Activated CD8-positive, alpha-beta memory T cell treated with anti-CD3 and anti-CD28 coated beads, Interleukin-2, amount 50 U/mL, for 48 hours (primary cell): ENCODE measurements around the gene PDSS2.
"Not testable (repeated sequence)": the region's sequence is repeated elsewhere in the genome, so short reads cannot be mapped to it uniquely, and the experiment has no call there.

Source experiments
- DNase-seq: peaks from one replicate; pipeline ENCODE4 v3.0.0-alpha.2; 2020

The PDSS2 gene

DNA sequence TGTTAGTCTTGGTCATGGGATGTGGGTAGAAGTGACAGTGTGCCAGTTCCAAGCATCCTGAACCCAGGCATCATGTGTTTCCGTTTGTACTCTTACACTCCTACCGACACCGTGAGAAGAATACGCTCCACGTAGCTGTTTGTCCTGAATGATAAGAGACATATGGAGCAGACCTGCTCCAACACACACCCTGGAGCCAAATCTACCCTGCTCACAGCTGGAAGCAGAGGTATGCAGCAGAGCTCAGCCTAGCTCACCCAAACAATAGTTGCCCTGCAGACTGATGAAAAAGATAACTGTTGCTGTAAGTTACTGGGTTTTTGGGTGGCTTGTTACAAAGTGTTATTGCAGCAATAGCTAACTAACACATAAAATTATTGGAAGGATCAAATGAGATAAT lies 14.3 kb upstream of the PDSS2 start:
- DNase-seq = no peak

DNA sequence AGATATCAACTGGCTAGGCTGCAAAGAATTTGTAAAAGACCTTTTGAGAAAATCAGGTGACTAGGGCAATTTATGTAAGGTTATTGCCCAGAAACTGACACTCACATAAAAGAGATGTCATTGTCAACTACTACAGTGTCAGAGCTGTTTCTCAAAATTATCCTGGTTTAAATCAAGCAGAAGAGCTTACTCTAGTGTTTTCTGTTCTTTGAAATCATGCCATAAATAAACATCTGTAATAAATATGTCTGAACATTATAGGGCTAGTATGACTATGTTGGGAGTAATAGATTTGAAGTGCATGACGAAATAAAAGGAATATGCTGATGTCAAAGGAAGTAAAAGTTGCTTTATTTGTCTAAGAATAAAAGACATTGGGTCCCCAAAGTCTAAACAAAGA lies 11.0 kb upstream of the PDSS2 start:
- DNase-seq = no peak

DNA sequence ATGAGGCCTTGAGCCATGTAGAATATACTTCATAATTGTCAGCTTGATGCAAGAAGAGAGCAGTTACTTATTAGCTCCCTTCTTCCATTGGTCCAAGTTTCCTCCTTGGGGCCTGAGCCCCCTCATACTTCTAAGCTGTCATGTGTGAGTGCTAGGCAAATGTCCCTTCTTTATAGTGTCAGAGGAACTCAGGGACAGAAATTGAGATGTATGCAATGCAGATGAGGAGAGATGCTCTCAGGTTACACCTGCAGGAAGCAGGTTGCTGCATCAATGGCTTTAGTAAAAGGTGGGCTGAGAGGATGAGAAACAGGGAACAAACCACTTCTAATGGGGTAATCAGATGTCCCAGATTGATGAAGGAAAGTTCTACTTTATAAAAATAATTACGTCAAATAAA lies 6.7 kb upstream of the PDSS2 start:
- DNase-seq = no peak

DNA sequence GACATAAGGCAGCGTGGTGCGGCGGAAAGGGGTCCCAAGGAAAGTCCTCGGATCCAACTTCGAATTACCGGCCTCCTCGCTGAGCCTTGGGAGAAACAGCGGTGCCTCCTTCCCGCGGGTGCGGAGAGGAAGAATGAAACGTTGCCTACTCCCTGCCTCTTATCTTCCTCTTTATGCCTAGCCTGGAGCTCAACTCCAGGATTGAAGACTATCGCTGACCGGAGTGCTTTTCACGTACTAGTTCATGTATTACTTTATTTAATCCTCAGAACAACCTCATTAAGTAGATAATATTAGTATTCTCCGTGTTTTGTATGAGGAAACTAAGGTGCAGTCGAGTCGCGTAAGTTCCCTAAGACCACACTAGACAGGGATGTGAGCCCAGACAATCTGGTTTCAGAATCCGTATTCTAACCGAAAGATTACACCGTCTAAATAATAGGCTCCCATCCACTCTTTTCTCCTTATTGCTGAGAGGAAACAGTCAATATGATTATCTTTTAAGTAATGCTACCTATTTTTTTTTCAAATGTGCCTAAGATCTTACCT lies 793 bp upstream of the PDSS2 start:
- no peak for DNase-seq

DNA sequence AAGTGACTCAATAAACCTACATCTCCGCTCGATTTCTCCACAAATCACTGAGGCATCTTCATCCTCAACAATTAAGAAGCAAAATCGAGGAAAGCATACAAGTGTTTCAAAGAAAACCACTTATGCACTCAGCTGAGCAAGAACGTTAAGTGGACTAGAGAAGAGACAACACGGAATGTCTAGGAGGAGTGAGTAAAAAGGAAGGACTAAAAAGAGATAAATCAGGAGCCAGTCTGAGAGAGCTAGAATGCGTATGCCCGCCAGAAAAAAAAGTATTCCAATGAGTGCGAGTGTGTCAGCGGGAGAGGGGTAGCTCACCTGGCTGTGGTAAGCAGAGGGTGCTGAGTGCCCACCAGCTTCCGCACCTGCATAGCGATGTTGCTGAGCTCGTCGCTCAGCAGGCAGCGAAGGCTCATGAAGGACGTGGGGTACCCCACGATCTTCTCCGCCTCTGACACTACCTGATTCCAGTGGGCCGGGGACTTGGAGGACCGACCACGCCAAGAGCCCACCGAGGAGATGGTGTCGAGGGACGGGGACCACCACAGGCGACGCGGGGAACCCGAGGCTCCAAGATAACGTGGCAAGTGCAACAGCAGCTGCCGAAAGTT lies 587 bp downstream of the PDSS2 start:
- DNase-seq = no peak

DNA sequence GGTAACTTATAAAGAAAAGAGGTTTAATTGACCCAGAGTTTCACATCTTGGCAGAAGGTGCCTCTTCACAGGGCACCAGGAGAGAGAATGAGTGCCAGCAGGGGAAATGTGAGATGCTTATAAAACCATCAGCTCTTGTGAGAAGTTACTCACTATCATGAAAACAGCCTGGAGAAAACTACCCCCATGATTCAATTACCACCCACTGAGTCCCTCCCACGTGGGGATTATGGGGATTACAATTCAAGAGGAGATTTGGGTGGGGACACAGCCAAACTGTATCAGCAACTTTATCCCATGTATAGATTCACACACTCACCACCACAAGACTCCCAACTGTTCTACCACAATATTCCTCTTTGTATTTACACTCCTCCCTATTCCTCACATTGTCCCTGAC lies 10.6 kb downstream of the PDSS2 start:
- DNase-seq = no peak

DNA sequence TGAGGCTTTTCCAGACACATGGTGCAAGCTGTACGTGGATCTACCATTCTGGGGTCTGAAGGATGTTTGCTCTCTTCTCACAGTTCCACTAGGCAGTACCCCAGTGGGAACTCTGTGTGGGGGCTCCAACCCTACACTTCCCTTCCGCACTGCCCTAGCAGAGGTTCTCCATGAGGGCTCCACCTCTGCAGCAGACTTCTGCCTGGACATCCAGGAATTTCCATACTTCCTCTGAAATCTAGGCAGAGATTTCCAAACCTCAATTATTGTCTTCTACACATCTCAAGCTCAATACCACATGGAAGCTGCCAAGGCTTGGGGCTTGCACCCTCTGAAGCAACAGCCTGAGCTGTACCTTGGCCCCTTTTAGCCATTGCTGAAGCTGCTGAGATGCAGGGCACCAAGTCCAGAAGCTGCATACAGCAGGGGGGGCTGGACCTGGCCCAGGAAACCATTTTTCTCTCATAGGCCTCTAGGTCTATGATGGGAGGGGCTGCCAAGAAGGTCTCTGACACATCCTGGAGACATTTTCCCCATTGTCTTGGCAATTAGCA lies 11.6 kb downstream of the PDSS2 start:
- DNase-seq = no peak

DNA sequence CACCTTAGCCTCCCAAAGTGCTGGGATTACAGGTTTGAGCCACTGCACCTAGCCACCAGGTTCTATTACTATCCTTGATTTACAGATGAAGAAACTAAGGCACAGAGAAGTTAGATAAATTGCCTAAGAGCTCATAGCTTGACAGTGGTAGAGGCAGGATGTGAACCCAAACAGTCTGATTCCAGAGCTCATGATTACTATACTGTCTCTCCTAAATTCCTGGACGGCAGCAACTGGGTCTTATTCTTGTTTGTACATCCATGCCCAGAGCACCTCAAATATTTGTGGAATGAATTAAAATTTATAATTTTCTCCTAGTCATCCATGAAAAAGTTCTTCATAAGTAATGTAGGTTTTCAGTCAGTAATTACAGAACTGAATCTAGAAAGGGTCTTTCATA lies 15.1 kb downstream of the PDSS2 start:
- no peak for DNase-seq

DNA sequence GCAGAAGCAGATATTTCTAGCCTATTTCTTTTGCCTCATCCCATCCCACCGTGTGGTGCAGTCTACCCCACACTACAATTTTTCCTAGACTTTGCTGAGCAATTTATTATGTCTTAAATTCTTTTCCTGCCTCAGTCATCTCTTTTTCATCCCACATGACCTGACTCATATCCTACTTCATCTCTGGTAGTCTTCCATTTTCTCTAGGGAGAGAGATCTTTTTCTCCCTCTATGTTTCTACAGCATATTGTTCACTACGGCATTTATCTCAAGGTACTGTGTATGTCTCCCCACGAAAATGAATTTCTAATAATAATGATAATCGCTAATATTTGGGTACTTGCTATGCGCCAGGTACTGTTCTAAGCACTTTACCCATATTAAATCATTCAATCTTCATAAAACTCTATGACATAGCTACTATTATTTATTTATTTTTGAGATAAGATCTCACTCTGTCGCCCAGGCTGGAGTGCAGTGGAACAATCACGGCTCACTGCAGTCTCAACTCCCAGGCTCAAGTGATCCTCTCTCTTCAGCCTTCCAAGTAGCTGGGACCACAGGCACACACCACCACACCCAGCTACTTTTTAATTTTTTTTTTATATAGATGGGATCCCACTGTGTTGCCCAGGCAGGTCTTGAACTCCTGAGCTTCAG lies 15.6 kb downstream of the PDSS2 start:
- DNase-seq = no peak

DNA sequence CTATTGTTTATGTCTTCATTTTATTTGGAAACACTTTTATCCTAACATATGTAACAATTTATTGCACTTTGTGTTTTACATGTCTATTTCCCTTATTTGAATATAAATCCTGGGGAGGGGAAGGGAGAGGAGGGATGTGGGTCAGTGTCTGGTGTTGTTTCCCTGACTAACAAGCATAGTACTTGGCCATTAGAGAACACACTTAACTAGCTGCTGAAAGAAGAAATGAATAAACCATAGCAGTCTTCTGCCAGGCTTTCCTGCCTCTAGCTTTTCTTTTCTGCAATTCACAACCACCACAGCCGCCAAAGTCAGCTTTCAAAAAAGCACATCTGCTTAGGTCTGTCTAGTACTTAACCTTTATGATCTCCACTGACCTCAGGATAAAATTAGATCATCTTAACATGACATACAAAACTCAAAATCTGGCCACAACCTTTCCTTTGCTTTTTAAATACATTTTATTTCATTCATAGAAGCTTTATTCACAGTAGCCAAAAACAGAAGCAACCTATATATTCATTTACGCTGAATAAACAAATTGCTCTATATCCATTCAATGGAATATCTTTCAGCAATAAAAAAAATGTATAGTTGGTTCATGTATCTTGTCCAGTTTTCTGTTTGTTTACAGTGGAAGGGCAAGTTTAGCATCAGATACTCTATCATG lies 16.3 kb downstream of the PDSS2 start:
- no peak for DNase-seq

DNA sequence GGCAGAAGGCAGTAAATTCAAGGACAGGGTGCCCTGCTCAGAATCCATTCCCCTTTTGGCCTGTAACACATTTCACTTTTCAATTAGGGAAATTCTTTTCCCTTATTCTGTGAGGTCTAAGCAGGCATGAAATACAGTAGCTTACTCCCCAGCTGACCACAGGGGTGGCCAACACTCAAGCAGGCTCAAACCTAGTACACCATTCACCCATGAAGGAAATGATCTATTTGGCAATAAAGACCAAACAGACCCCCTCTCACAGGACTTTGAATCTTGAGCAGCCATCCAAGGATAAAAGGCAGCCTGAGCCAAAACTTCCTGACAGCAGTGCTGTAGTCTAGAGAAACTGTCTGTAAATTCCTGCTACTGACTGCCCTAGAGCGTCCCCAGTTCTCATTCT lies 17.7 kb downstream of the PDSS2 start:
- DNase-seq = no peak

DNA sequence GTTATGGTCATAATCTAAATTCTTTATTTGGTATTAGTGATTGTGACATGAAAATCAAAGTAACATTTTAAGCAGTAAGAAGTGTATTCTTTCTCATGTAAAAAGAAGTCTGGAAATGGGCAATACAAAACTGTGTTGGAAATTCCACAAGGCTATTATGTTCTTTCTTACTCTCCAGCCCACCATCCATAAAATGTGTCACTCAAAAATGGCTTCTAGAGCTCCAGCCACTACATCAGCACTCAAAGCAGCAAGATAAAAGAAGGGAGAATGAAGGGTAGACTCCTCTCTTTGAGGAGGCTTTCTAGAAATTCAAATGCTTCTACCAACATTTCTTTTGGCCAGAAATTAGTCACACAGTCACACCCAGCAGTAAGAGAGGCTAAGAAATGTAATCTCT lies 18.4 kb downstream of the PDSS2 start:
- no peak for DNase-seq

DNA sequence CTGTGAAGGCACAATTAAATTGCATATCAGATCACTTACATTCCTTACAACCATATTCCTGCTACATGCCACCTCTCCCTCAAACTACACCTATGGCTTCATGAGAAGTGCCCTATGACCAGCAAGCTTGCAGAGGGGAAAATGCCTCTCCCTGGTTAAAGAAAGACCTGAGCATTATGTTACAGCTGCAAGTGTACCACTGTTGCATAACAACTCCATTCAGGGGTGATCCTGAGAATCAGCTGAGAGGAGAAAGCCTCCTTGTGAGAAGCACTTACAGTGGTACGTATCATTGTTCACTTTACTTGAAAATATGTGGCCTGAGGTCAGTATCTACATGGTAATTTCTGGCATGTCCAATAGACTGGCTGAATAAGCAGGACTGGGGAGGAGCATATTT lies 20.0 kb downstream of the PDSS2 start:
- no peak for DNase-seq

DNA sequence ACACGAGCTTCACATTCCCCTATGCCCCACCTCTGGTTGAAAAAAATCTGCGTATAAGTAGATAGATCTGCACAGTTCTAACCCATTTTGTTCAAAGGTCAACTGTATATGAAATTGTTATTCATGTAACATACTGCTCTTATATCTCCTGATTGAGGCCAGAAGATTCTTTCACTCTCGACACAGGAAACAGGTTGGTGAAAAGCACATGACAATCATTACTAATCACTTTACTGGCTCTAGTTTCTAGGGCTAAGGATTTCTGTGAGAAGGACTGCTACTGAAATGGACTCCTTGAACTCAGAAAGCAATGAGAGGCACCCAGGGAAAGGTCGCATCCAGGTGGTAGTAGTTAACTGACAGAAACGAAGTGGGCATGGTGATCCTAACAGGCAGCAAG lies 21.7 kb downstream of the PDSS2 start:
- DNase-seq = no peak

DNA sequence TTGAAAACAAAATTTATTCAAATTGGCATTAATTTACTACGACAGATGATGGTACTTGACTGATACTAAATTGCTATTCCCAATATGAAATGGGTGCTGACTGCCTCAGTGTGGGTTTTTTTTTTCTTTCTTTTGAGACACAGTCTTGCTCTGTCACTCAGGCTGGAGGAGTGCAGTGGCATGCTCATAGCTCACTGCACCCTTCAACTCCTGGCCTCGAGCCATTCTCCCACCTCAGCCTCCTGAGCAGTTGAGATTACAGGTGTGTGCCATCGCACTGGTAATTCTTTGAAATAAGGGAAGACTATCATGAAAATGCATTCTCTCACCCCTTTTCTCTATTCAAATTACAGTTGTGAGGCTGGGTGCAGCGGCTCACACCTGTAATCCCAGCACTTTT lies 22.5 kb downstream of the PDSS2 start:
- DNase-seq = no peak

DNA sequence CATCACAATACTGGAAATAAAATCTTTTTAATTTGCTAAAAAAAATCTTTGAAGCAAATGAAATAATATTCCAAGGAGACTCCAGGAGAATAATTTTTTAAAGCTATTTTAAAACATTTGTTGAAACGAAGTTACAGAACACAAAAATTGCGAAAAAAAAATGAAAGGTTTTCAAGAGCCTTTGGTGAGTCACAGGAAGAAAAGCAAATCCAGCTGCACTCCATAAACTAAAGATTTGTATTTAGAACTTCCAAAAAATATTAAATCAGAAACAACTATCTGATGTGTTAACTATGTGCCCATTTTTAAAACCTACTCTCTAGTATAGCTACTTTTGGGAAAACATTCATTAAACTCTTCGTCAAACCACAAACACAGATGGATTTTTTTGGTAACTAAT lies 23.6 kb downstream of the PDSS2 start:
- DNase-seq = no peak

DNA sequence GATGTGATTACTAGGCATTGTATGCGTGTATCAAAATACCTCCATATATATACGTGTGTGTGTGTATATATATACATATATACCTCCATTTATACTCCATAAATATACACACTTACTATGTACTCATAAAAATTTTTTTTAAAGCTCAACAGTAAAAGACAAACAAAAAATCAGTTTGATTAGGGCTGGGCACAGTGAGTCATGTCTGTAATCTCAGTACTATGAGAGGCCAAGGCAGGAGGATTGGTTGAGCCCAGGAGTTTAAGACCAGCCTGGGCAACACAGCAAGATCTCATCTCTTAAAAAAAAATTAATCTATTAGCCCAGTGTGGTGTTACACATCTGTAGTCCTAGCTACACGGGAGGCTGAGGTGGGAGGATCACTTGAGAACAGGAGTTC lies 24.6 kb downstream of the PDSS2 start:
- DNase-seq = no peak

DNA sequence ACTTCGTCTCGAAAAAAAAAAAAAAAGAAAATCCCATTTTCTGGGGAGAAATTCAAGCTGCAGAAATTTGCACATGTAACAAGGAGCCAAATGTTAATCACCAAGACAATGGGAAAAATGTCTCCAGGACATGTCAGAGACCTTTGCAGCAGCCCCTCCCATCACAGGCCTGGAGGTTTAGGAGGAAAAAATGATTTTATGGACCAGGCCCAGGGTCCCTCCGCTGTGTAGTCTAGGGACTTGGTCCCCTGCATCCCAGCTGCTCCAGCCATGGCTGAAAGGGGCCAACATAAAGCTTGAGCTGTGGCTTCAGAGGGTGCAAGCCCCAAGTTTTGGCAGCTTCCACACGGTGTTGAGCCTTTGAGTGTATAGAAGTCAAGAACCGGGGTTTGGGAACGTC lies 33.4 kb downstream of the PDSS2 start:
- not testable (repeated sequence) for DNase-seq

DNA sequence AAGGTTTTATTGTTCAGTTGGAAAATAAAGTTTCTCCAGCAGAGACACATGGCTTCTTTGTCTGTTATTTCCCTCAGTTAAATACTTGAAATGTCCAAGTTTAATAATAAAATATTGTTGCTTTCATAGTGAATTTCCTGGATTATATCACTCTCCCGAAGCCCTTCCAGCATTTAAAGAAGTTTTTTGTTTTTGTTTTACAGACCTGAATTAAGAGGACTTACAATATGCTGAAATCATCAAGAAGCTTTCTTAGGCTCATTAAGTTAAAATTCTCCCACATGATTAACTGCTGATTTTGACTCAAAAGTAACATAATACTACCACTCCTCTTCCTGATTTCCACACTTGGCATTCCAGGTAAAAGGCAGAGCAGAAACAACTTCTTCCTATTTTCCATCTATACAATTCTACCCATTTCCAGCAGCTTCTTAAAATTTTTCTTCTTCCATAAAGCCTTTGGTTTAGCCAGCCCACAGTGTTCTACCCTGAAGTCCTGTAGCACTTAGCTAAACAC lies 35.8 kb downstream of the PDSS2 start:
- DNase-seq = no peak

DNA sequence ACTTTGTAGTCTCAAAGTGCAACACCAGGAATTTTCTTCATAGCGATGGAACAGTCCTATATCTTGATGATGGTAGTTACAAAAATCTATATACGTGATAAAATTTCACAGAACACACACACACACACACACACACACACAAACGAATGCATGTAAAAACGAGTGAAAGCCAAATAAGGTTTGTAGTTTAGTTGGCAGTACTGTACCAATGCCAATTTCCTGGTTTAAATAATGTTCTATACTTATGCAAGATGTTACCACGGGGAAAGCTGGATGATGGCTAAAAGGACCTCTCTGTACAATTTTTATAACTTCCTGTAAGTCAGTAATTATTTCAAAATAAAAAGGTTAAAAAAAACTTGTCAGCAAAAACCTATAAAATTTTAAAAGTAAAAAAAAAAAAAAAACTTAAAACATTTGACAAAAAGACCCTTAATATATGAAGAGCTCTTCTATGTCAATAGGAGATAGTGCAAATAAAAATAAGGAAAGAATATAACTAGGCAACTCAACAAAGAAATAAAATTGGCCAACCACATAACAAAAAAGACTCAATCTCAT lies 37.6 kb downstream of the PDSS2 start:
- no peak for DNase-seq

DNA sequence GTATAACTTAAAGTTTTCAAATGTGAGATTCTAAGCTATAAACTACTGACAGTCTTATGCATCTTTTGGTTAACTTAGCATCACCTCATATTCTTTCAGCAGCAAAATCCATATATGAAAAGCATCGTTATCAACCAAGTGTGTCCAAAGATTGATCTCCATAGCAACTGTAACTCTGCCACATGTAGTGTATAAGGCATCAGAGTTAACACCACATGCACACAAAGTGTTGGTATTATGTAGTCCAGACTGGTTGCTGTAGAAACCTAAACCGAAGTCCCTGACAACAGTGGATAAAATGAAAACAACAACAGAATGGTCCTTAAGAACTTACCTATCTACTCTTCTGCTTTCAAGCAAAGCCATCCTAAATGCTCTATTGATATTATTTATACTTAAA lies 39.6 kb downstream of the PDSS2 start:
- DNase-seq = no peak

DNA sequence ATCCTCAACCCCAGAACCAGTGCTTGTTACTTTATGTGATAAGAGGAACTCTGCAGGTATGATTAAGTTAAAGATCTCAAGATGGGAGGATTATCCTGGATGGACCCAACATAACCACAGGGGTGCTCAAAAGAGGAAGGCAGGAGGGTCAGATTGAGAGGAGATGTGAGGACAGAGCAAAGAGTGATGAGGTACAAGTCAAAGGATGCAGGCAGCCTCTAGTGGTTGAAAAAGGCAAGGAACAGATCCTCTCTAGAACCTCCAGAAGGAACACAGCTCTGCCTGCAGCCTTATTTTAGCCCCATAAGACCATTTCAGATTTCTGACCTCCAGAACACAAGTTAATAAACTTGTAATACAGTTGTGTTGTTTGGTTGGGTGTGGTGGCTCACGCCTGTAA lies 41.2 kb downstream of the PDSS2 start:
- no peak for DNase-seq

DNA sequence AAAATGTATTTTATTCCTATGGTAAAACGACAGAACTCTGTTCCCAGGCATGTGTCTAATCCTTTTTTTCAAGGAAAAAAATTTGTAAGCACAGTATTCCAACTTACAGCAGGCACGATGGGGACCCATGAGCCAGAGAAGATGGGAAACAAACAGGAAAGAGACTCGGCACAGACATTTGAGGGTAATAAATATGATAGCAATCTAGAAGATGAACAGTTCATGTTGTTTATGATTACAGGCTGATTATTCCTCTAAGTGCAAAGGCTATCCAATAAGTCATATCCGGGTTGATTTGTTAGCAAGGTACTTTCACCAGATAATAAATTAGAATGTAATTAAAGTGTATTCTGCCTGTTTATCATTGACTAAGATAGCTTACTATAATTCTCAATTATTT lies 43.2 kb downstream of the PDSS2 start:
- DNase-seq = no peak
